ENCODE results near the gene PLCL2. TPM values are rescaled to one million over a fixed set of nuclear protein-coding genes. Genes with fewer than 3 reads are reported as not detected.

The PLCL2 gene
- total and polyA plus RNA-seq, 10 of the 15 experiments (the other 5 are each of a cell fraction or from before 2014, with no cell fraction given), result 7.5 to 37.3 (median 21.7) TPM

- intact Hi-C loops (cut with micrococcal nuclease; ENCODE audit: unreplicated experiment), result loop anchor here (5.0 kb wide), 1 partner anchor 102 kb away; no protein-coding TSS in a partner anchor
- BruUV-seq (replicated peaks), result no TSS peak
- H4K20me1 ChIP-seq (ENCODE audit: control insufficient read depth, insufficient read depth), result no peaks in the 10 kb centered on the region
- WGBS (ENCODE audit: insufficient coverage, insufficient replicate concordance, low lambda C conversion rate, missing lambda C conversion rate), result 92% methylated on average over 2 of the region's 2 CpGs
- DNase-seq (ENCODE audit: low read depth, low spot score) (no peak), ATAC-seq (no peak), FAIRE-seq (no peak)
- ChIA-PET RAD21 (ENCODE audit: unreplicated experiment) (no interaction called here), SMC1A (ENCODE audit: uncharacterized antibody, unreplicated experiment) (interaction anchor here (2.3 kb wide), 1 partner anchor 24 kb away, joined by 10 read pairs; no protein-coding TSS in a partner anchor), CTCF (interaction anchor here (1.6 kb wide), 1 partner anchor 21 kb away, joined by 3 read pairs; no protein-coding TSS in a partner anchor), POLR2A (interaction anchor here (0.6 kb wide), 1 partner anchor 150 kb away, joined by 3 read pairs; no protein-coding TSS in a partner anchor)
- no peaks in the 10 kb centered on the region for H3K27me3 ChIP-seq (replicated peaks in 1 of 2; ENCODE audit: control insufficient read depth in 2 of 2, insufficient read depth in 2 of 2, low read length in 1 of 2)
- H3K4me2 ChIP-seq (ENCODE audit: control insufficient read depth, insufficient read depth), result no peak overlapping the region
- no peak for TF ChIP-seq JUND (IDR thresholded peaks at IDR 0.05; ENCODE audit: low read depth, low read length)
- no peak for TF ChIP-seq SUPT20H (IDR thresholded peaks at IDR 0.05; ENCODE audit: borderline replicate concordance, control insufficient read depth, low read depth, low read length)
- TF ChIP-seq PBX3 (IDR thresholded peaks at IDR 0.05; ENCODE audit: insufficient replicate concordance, low read depth, low read length), result no peak
- TF ChIP-seq GATAD2B (conservative IDR thresholded peaks at IDR 0.05; ENCODE audit: low read depth), result no peak
- H2AFZ ChIP-seq (ENCODE audit: control insufficient read depth, low read depth, low read length), result no peak overlapping the region
- in situ Hi-C loops (cut with MboI), result no loop called here
- no peaks in the 10 kb centered on the region for H3K79me2 ChIP-seq (ENCODE audit: control insufficient read depth, insufficient read depth, low read length)
- H3K9ac ChIP-seq (ENCODE audit: control insufficient read depth, insufficient read depth, low read length), result no peak overlapping the region
- peaks cover 10% of the 10 kb centered on the region; the same call in 2 of the 3 replicates for H3K9me3 ChIP-seq (replicated peaks; ENCODE audit: control insufficient read depth, insufficient read depth, low read length)
- H3K4me3 ChIP-seq, result no peak overlapping the region
- no peak overlapping the region for H3K27ac ChIP-seq (ENCODE audit: control insufficient read depth, insufficient read depth)
- peaks cover 47% of the 10 kb centered on the region for H3K4me1 ChIP-seq (ENCODE audit: control insufficient read depth, insufficient read depth, low read length)
- H3K36me3 ChIP-seq (ENCODE audit: control insufficient read depth in 2 of 2, insufficient read depth in 2 of 2, low read length in 1 of 2), result peaks cover 0 to 8% of the 10 kb centered on the region in 2 experiments
Observed at GRCh38 chr3:17050506-17050905, 165.8 kb downstream of the PLCL2 start.

GRCh38 chr3:17052363-17052762, 167.6 kb downstream of the PLCL2 start:
- in situ Hi-C loops (cut with MboI), result no loop called here
- TF ChIP-seq MTA3 (IDR thresholded peaks at IDR 0.05; ENCODE audit: borderline replicate concordance, low read length) (peak; percentile 80; the same call in 1 of the 2 replicates), CEBPZ (IDR thresholded peaks at IDR 0.05; ENCODE audit: low read depth, low read length) (no peak), E2F4 (IDR thresholded peaks at IDR 0.05; ENCODE audit: low read depth, low read length) (no peak)

More at GRCh38 chr3:17052363-17052762, 167.6 kb downstream of the PLCL2 start:
- SMC1A ChIA-PET (ENCODE audit: uncharacterized antibody, unreplicated experiment), result interaction anchor here (0.6 to 2.3 kb wide), 6 partner anchors 13 to 168 kb away, joined by 3 to 10 read pairs (median 4); partner anchors contain the start of gene PLCL2
- BruUV-seq (replicated peaks), result no TSS peak
- DNase-seq (ENCODE audit: low read depth, low spot score) (no peak), FAIRE-seq (no peak), ATAC-seq (peak; percentile 83)
- RAD21 ChIA-PET (ENCODE audit: unreplicated experiment), result interaction anchor here (0.9 to 1.5 kb wide), 2 partner anchors 13 to 99 kb away, joined by 3 to 4 read pairs; no protein-coding TSS in a partner anchor
- Histone ChIP-seq H3K4me3 (no peak overlapping the region), H3K9ac (ENCODE audit: control insufficient read depth, insufficient read depth, low read length) (no peak overlapping the region), H3K4me1 (ENCODE audit: control insufficient read depth, insufficient read depth, low read length) (peaks cover 40% of the 10 kb centered on the region), H4K20me1 (ENCODE audit: control insufficient read depth, insufficient read depth) (no peaks in the 10 kb centered on the region), H3K27me3 (replicated peaks in 1 of 2; ENCODE audit: control insufficient read depth in 2 of 2, insufficient read depth in 2 of 2, low read length in 1 of 2) (no peaks in the 10 kb centered on the region), H3K79me2 (ENCODE audit: control insufficient read depth, insufficient read depth, low read length) (0 out of 2 replicates have a peak, but pooled peaks cover 2% of the 10 kb centered on the region), H3K4me2 (ENCODE audit: control insufficient read depth, insufficient read depth) (no peak overlapping the region), H3K9me3 (replicated peaks; ENCODE audit: control insufficient read depth, insufficient read depth, low read length) (peaks cover 10% of the 10 kb centered on the region; the same call in 2 of the 3 replicates), H3K27ac (ENCODE audit: control insufficient read depth, insufficient read depth) (no peak overlapping the region), H3K36me3 (ENCODE audit: control insufficient read depth in 2 of 2, insufficient read depth in 2 of 2, low read length in 1 of 2) (peaks cover 0 to 8% of the 10 kb centered on the region in 2 experiments; a peak in 2 of 4 replicates), H2AFZ (ENCODE audit: control insufficient read depth, low read depth, low read length) (no peak overlapping the region)
- intact Hi-C loops (cut with micrococcal nuclease; ENCODE audit: unreplicated experiment), result loop anchor here (5.0 kb wide), 1 partner anchor 100 kb away; no protein-coding TSS in a partner anchor
- CTCF ChIA-PET, result interaction anchor here (1.2 kb wide), 1 partner anchor 13 kb away, joined by 4 read pairs; no protein-coding TSS in a partner anchor
- POLR2A ChIA-PET, result interaction anchor here (0.6 kb wide), 2 partner anchors 163 to 698 kb away, joined by 3 to 4 read pairs; no protein-coding TSS in a partner anchor

Measured in GM12878 (cell line).